Right ventricle myocardium superior (tissue), 1 donor: ENCODE measurements around the gene OCA2. TPM values are rescaled to one million over a fixed set of nuclear protein-coding genes. Genes with fewer than 3 reads are reported as not detected.
A peak's percentile ranks its signal among the peaks of the same experiment; 100 is the strongest.

ENCODE experiments used
- ATAC-seq: fragments of 200-7000 bp; cut with Tn5 transposase; one replicate; pipeline ENCODE4 v1.9.1; 2020; ENCODE audit warnings: mild to moderate bottlenecking; ENCODE audit not compliant: poor library complexity
- DNase-seq: peaks from one replicate; pipeline ENCODE4 v3.0.0-alpha.2; 2020
- intact Hi-C: fragments of 100-400 bp; cut with DNase I; formaldehyde crosslinking; loops from one replicate; pipeline ENCODE4 v1.11.2; 2022
- total RNA-seq: library from RNA; stranded (reverse); fragmentation: NEBNext Ultra II Directional; extraction: Animal tissue kit (Norgen Biotek cat#: 25700); gene quantifications from one replicate; pipeline ENCODE4 v1.2.1, GENCODE V29; 2021
- donor health status: DM: no; HTN: yes; CAD: no; lungs with severe emphysema.

The OCA2 gene
- total RNA-seq, 1 donor from 2014 or later, result 0.16 TPM

DNA sequence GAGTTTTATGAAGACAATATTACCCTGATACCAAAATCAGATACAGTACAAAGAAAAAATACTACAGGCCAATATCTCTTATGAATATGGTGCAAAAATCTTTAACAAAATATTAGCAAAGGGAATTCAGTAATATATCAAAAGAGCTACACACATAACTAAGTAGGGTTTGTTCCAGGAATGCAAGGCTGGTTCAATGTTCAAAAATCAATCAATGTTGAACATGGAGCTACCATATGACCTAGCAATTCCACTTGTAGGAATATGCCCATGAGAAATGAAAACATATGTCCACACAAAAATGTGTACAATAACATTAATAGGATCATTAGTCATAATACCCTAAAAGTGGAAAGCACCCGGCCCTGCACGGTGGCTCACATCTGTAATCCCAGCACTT is 7.8 kb downstream of the OCA2 start:
- ATAC-seq, result no peak
- DNase-seq, result no peak
- intact Hi-C loops, result no loop called here

DNA sequence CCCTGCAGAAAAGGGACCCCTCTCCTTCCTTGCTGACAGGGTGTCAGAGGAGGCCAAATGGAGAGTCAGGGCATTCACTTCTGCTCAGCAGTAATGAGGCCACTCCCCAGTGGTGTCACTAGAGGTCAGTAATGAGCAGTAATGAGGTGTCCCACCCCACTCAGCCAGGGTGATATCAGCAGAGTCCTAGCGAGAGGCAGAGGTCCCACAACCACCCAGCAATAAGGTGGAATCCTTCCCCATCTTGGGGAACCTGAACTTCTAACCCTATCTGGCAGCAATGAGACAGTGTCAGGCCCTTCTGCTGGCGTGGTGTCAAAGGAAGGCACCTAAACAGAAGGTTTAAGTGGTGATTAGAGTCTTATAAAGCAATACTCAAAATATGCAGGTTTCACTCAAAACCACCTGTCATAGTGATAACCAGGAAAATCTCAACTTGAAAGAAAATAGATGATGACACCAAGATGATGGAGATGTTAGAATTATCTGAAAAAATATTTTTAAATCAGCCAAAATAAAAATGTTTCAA is 12.9 kb downstream of the OCA2 start:
- no peak for DNase-seq
- ATAC-seq, result peak; percentile 97
- intact Hi-C loops, result loop anchor here (5.0 kb wide), 1 partner anchor 36 kb away; no protein-coding TSS in a partner anchor

DNA sequence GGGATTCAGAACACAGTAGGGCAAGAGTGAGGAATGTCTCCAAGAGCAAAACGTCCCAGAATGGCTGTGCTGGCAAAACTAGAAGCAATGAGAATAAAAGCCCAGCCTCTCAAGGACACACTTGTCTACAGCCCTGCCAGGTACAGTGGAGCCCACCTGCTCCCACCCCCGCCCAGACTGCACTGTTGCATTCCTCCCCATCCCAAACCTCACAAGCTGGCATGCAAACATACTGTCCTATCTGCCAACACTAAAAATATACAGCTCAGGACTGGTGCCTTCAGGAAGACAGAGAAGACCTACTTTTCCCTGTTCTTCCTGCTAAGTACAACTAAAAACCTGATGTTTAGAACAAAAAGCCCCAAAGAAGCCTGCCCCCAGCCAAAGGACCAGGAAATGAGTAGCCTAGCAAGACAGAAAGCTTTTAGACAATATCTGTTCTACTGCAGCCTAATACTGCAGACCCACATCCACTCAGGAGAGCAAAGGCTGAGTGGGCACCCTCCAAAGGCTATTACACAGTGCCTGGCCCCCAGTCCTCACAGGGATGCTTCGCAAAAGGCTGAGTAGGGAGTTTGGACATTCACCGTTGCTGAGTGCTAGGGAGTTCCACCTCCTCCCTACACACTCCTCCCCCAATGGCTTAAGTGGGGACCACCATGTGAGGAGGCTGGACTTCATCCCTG is 13.5 kb downstream of the OCA2 start:
- no peak for DNase-seq
- peak; percentile 77 for ATAC-seq

DNA sequence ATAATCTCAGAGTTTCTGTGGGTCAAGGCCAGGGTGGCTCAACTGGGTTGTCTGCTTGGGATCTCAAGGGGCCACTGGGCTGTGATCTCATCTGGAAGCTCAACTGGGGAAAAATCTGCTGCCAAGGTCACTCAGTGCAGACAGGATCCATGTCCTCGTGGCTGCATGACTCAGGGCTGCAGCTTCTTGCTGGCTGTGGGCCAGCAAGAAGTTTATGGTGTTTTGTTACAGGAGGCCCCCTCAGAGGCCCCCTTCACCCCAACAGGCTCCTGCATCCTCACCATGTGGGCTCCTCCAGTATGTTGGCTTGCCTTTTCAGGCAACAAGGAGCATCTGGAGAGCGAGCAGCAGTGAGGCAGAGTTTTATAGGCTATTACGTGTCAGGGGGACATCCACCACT is 14.6 kb downstream of the OCA2 start:
- ATAC-seq, result no peak
- intact Hi-C loops, result no loop called here

More for the DNA sequence above, 13.5 kb downstream of the OCA2 start:
- intact Hi-C loops, result loop anchor here (5.0 kb wide), 1 partner anchor 37 kb away; no protein-coding TSS in a partner anchor

DNA sequence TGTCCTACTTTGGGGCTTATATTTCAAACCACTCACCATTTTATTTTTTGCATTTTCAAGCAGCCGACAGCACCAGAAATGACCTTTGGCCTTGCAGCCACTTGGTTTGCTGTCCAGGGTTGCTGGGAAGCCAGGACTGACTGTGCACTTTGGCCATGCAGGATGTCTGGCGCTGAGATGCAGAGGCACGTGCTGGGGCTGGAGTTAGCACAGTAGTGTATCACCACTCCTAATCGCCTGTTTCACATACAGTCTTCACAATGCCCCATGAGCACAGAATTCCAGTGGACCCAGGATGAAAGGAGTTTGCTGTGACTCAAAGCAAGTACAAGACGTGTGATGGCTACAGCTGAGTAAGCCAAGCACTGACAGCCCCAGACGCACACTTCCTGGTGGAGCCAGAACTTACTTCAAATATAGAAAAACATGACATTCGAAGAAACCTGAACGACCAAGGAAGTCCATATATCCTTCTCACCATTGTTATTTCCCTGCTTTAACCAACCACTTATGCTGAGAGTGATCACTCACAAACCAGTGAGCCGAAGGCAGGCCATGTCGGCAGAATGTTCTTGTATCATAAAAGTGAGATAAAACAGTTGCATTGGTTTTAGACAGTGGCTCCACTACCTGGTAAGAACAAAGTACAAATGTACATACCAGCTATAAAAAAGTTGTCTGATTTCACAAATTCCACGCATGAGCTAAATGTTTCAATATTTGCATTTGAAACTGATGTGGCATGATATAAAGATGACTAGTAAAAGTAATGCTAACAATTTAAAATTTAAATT is 16.0 kb downstream of the OCA2 start:
- ATAC-seq, result no peak
- intact Hi-C loops, result no loop called here
- DNase-seq, result no peak

More for the DNA sequence above, 14.6 kb downstream of the OCA2 start:
- DNase-seq, result no peak

DNA sequence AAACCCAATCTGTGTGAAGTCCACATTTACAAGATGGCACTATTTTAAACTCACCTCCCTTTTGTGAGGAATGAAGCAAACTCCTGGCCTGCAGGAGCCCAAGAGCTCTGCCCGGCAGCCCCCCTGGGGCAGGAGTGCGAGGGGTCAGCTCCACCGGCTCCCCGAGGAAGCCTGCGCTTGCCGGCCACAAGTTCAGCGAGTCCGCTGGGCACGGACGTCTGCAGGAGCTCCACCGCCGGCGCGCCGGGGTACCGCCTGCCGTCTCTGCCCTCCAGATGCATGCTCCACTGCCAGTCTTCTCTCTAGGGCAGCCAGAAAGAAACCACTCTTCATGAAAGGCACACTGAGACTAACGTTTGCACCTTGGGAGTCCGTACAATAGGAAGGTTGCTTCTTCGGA is 17.5 kb downstream of the OCA2 start:
- intact Hi-C loops, result no loop called here
- DNase-seq (no peak), ATAC-seq (no peak)

DNA sequence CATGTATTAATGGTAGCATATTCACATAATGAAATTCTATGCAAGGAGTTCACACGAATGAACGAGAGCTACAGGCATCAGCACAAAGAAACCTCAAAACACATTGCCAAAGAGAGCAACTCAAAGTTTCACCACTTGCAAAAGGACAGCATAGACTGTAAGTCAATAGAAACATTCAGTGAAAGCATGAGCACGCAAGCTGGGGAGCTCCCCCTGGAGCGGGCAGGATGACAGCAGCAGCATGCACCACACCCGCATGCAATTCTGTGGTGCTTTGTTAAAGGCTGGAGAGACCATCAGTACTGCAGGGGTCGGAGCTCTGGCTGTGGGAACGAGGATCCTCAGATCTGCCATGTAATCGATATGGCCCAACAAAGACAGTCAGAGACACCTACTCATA is 18.7 kb downstream of the OCA2 start:
- no peak for DNase-seq
- ATAC-seq, result no peak
- intact Hi-C loops, result no loop called here

DNA sequence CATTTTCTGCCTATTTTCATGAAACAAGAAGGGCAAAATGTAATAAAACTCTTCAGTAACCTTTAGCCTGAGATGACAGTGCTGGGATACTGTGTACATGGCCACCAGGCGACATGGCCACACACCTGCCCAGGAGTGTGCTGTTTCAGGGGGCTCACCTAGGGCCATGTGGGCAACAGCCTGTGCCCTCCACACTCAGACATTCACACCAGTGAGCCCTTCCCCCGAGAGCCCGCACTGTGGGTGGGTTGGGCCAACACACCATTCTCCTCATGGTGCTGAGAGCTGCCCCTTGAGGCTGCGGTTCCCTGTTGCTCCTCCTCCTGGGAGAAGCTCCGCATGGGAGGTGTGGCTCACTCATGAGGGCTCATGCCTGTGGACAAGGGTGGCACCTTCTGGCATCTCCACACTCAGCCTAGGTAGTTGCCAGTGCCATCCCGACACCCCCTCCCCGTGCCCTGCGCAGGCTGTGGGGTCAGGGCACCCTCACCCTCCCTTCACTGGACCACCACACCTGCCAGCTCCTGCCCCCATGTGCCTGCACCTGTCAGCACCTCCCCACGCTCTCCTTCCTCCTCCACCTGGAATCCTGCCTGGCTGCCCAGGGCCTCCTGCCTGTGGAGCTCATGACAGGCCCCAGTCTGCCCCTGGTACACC is 19.7 kb downstream of the OCA2 start:
- intact Hi-C loops, result no loop called here

DNA sequence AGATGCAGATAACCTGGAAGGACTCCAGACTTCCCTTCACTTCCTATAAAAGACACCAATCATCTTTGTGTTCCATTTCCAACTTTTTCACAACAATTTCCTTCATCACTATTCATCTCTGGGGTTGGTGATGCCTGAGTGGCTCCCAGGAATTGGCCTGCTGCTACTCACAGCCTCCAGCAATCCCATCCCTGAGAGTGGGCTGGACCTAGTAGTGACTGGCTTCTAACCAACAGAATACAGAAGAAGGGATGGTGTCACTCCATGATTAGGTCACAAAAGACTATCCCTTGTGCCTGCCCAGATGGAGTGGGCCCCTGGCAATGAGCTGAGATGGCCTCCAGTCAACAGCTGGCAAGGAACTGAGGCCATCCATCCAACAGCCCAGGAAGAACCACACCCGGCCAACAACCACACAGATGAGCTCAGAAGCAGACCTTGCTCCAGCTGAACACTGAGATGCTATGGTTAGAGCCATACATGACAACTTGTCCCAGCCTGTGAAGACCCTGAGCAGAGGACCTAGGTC is 20.9 kb downstream of the OCA2 start:
- no peak for ATAC-seq
- intact Hi-C loops, result no loop called here
- DNase-seq, result no peak

More for the DNA sequence above, 19.7 kb downstream of the OCA2 start:
- DNase-seq, result no peak
- ATAC-seq, result no peak

DNA sequence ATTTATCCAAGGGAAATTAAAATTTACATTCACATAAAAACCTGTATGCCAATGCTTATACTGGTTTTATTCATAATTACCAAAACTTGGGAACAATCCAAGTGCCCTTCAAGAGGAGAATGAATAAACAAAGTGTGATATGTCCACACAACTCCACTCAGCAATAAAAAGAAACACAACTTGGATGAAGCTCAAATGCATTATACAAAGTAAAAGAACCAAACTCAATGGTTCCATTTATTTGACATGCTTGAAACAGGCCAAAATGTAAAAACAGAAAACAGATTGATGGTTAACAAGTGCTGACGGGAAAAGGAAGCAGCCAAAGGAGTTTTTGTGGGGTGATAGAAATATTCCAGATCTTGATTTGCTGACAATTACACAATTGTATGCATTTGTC is 23.5 kb downstream of the OCA2 start:
- intact Hi-C loops, result no loop called here
- no peak for DNase-seq
- no peak for ATAC-seq

DNA sequence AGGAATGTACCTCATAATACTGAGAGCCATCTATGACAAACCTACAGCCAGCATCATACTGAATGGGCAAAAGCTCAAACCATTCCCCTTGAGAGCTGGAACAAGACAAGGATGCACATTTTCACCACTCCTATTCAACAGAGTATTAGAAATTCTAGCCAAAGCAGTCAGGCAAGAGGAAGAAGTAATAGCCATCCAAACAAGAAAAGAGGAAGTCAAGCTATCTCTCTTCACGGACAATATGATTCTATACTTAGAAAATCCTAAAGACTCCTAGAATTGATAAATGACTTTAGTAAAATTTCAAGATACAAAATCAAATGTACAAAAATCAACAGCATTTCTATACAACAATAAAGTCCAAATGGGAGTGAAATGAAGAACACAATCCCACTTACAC is 30.2 kb downstream of the OCA2 start:
- intact Hi-C loops, result no loop called here
- ATAC-seq, result no peak
- no peak for DNase-seq

DNA sequence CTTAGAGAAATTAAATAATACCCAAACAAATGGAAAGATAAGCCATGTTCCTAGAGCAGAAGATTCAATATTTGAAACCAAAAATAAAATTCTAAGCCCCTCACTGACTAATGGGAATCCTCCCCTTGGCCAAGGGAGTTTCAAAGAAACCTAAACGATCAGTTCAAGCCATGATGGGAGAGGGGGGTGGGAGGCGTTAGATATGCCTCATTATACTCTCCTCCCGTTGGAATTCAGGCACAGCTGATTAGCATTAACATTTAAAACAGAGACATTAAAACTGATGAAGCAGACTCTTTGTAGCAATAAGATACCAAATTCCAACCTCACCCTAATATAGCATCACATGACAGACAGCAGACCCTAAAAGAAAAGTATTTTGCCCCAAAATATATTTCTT is 32.9 kb downstream of the OCA2 start:
- no peak for ATAC-seq
- intact Hi-C loops, result no loop called here

DNA sequence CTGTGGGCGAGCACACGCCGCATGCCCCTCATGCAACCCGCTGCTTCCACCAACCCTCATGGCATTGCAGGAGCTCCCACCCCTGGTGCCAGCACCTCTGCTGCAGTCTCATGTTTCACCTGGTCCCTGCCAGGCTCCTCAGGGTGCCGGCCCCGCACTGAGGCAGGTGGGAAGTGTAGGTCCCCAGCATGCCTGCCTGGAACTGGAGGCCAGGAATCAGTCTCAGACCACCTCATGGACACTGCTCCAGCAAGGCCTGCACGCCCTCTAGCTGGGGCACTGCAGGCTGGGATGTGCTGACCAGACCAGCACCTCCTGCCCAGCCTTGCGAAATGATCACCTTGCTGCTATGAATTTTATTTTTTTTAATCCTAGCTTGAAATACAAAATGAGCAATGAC is 39.1 kb downstream of the OCA2 start:
- DNase-seq (no peak), ATAC-seq (no peak)
- intact Hi-C loops, result no loop called here

More for the DNA sequence above, 32.9 kb downstream of the OCA2 start:
- DNase-seq, result no peak

DNA sequence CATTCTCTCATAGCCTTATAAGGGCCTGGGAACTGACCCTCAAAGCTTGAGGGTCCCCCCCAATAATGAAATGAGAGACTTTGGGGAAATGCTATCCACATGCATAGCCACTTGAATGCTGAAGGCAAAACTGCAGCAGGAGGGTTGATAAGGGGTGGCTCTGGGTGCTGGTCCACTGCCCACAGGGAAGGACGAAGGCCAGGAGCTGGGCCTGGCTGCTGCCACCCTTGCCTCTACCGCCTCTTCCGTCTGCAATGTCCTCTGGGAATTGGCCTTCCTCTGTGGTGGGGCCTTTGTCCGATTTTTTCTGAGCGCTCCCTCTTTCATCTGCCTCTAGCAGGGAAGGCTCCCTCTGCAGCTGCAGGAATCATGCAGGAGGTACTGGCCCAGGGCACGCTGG is 41.0 kb downstream of the OCA2 start:
- DNase-seq, result no peak
- ATAC-seq, result peak; percentile 71
- intact Hi-C loops, result no loop called here

DNA sequence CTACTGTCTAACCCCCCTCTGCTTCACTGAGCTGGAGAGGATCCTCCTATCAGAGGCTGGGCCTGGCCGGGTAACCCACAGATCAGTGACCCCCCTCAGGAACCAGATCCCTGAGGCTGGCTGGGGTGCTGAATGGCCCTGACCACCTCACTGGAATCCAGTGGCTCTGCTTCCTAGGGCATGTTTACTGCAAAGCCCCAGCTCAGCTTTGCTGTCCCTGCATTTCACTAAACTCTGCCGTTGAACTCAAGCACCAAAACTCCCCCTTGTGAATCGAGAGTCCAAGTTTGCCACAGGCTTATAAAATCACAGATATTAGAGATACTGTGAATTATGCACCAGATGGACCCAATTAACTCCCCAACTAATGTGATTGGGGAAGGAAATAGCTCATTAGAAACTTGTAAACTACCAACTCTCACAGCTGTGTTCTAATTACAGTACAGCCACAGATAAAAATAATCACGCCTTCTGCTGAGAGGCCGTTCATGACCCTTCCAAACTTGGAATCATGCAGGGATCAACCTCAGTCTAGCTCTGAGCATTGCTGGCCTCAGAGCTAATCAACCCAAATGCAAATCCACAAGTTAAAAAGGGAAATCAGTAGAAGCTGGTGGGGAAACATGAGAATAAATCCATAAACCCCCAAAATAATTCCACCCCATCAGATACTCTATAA is 47.0 kb downstream of the OCA2 start:
- ATAC-seq, result peak; percentile 81
- intact Hi-C loops, result no loop called here
- no peak for DNase-seq

DNA sequence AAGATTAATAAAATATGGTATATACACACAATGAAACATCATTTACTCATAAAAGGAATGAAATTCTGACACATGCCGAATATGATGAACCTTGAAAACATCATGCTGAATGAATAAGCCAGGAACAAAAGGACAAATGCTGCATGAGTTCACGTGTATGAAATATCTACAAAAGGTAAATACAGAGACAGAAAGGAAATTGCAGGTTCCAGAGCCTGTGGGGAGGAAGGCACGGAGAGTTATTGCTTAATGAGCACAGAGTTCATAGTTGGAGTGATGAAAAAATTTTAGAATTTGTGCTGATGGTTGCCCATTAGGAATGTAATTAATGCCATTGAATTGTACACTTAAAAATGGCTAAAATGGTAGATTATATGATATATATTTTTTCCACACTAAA is 49.5 kb downstream of the OCA2 start:
- DNase-seq, result no peak
- intact Hi-C loops, result no loop called here
- no peak for ATAC-seq

DNA sequence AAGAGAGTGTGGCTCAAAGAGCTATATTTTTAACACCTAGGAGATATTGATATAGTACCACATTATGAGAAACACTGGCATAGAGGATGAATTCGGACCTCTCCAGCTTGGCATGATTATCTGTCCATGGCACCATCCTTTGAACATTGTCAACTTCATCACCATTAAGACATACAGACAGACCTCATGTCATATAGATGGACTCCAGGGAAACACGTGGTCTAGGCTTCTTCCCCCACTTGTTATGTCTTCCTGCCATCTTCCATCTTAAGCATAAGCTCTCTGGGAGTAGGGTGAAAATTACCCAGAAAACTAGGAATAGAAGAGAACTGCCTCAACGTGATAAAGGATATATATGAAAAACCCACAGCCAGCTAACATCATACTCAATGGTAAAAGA is 51.8 kb downstream of the OCA2 start:
- intact Hi-C loops, result no loop called here
- no peak for ATAC-seq
- no peak for DNase-seq

DNA sequence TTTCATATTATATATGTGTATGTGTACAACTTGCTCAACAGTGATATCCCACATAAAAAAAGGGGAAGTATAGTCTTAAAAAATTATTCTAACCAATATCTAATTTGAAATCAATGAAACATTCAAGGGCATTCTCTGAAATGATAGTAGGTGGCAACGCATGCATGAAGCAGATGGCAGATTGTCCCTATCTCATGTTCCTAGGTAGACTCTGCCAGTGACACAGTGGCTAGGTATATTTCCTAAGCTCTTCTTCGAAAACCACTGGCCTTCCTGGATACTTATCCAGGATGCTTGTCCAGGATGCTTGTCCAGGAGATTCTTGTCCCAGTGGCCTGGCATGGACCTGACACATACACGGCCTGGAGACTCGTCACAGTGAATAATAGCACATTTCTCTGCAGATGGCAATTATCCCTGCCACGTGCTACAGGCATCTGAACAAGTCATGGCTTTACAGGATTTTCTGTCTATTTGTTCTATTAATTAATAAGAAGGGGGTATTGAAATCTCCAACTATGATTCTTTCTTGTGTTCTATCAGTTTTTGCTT is 54.9 kb downstream of the OCA2 start:
- no peak for ATAC-seq
- no peak for DNase-seq
- intact Hi-C loops, result no loop called here
